WTC11 (cell line): Measurements from ENCODE around the gene MT1B.

ENCODE experiments used
- ATF3 ChIP-seq: sonication (generic); formaldehyde crosslinking; conservative IDR thresholded peaks from 2 replicates; pipeline ENCODE4 v1.8.1; 2022; ENCODE audit warnings: mild to moderate bottlenecking, missing genetic modification reagents
- CTCF ChIP-seq: fragments of 200-600 bp; IDR thresholded peaks from 2 replicates; pipeline ENCODE4 v1.8.0; 2022; ENCODE audit warnings: antibody characterized with exemption
- E2F5 ChIP-seq: sonication (generic); formaldehyde crosslinking; IDR thresholded peaks from 2 replicates; pipeline ENCODE4 v1.8.1; 2022; ENCODE audit warnings: mild to moderate bottlenecking, moderate library complexity, missing genetic modification reagents
- GABPB1 ChIP-seq: sonication (generic); formaldehyde crosslinking; IDR thresholded peaks from 2 replicates; pipeline ENCODE4 v1.8.1; 2023; ENCODE audit warnings: mild to moderate bottlenecking, missing genetic modification reagents
- JUN ChIP-seq: sonication (generic); formaldehyde crosslinking; IDR thresholded peaks from 2 replicates; pipeline ENCODE4 v1.8.0; 2023; ENCODE audit warnings: mild to moderate bottlenecking, missing genetic modification reagents
- MXD4 ChIP-seq: fragments of 250-450 bp; sonication (Bioruptor Pico); IDR thresholded peaks from 2 replicates; pipeline ENCODE4 v1.8.0; 2021; ENCODE audit warnings: mild to moderate bottlenecking, moderate library complexity, borderline replicate concordance
- NR1H2 ChIP-seq: sonication (generic); formaldehyde crosslinking; IDR thresholded peaks from 2 replicates; pipeline ENCODE4 v1.9.0; 2021; ENCODE audit warnings: mild to moderate bottlenecking, moderate library complexity, missing genetic modification reagents
- NR3C1 ChIP-seq: sonication (generic); formaldehyde crosslinking; conservative IDR thresholded peaks from 2 replicates; pipeline ENCODE4 v1.8.1; 2023; ENCODE audit warnings: low read depth, mild to moderate bottlenecking, missing genetic modification reagents
- SP1 ChIP-seq: sonication (generic); formaldehyde crosslinking; conservative IDR thresholded peaks from 2 replicates; pipeline ENCODE4 v1.8.1; 2022; ENCODE audit warnings: missing genetic modification reagents
- STAT6 ChIP-seq: sonication (generic); formaldehyde crosslinking; conservative IDR thresholded peaks from 2 replicates; pipeline ENCODE4 v1.8.1; 2023; ENCODE audit warnings: mild to moderate bottlenecking, low read depth, missing genetic modification reagents, moderate library complexity

GRCh38 chr16:56610017-56610608, 41.6 kb upstream of the MT1B start:
- TF ChIP-seq CTCF (no peak), ATF3 (CRISPR knock-in tag) (no peak), SP1 (CRISPR knock-in tag) (no peak), STAT6 (no peak), NR3C1 (no peak), MXD4 (CRISPR knock-in tag) (no peak), GABPB1 (CRISPR knock-in tag) (no peak), JUN (no peak), NR1H2 (CRISPR knock-in tag) (no peak), E2F5 (no peak)
